Gastroesophageal sphincter (tissue), 3 donors: Measurements from ENCODE around the gene FRMD3.

Experiments used
- CTCF ChIP-seq, 4 experiments: fragments of 200-600 bp in 2 of 4; fragments of 450-650 bp in 2 of 4; sonication (generic) in 1 of 4; IDR thresholded peaks; one replicate each; pipeline ENCODE4 v1.5.1; 2017 to 2019; ENCODE audit warnings: antibody characterized with exemption in 4 of 4, mild to moderate bottlenecking in 2 of 4, moderate library complexity in 2 of 4
- EP300 ChIP-seq: sonication (generic); formaldehyde crosslinking; IDR thresholded peaks from one replicate; pipeline ENCODE4 v1.6.1; 2017; ENCODE audit warnings: antibody characterized with exemption, mild to moderate bottlenecking
- POLR2AphosphoS5 ChIP-seq: sonication (generic); formaldehyde crosslinking; IDR thresholded peaks from one replicate; pipeline ENCODE4 v1.6.1; 2017; ENCODE audit warnings: antibody characterized with exemption

GRCh38 chr9:83477571-83477970, 60.6 kb downstream of the FRMD3 start:
- TF ChIP-seq CTCF (IDR thresholded peaks at IDR 0.05): no peak
- TF ChIP-seq EP300: no peak
- no peak for TF ChIP-seq POLR2AphosphoS5
